HepG2 (cell line): Measurements from ENCODE around the gene SRRM3. TPM values are rescaled to one million over a fixed set of nuclear protein-coding genes. Genes with fewer than 3 reads are reported as not detected.

Source experiments
- FOSL1 ChIP-seq: sonication (generic); formaldehyde crosslinking; IDR thresholded peaks from 2 replicates; pipeline ENCODE4 v1.9.0; 2021; ENCODE audit warnings: missing genetic modification reagents, borderline replicate concordance
- JUNB ChIP-seq: sonication (generic); formaldehyde crosslinking; IDR thresholded peaks from 2 replicates; pipeline ENCODE4 v1.8.0; 2022; ENCODE audit warnings: missing genetic modification reagents, mild to moderate bottlenecking, borderline replicate concordance
- MLLT10 ChIP-seq: sonication (generic); formaldehyde crosslinking; IDR thresholded peaks from 2 replicates; pipeline ENCODE4 v1.4.0; 2020; ENCODE audit warnings: missing genetic modification reagents
- MTF2 ChIP-seq: sonication (generic); formaldehyde crosslinking; IDR thresholded peaks from 2 replicates; pipeline ENCODE4 v1.5.0; 2020; ENCODE audit warnings: missing genetic modification reagents, borderline replicate concordance
- MZF1 ChIP-seq: sonication (generic); formaldehyde crosslinking; IDR thresholded peaks from 2 replicates; pipeline ENCODE4 v1.8.1; 2023; ENCODE audit warnings: mild to moderate bottlenecking, missing genetic modification reagents, borderline replicate concordance
- PHF5A ChIP-seq: IDR thresholded peaks from one replicate; pipeline ENCODE4 v1.6.1; 2018; ENCODE audit warnings: low read depth, missing genetic modification reagents; ENCODE audit not compliant: unreplicated experiment
- POLR2AphosphoS5 ChIP-seq: IDR thresholded peaks from 2 replicates; pipeline ENCODE4 v1.6.1; 2012; ENCODE audit warnings: low read depth, low read length
- RFX3 ChIP-seq: IDR thresholded peaks from 2 replicates; pipeline ENCODE4 v1.6.1; 2016; ENCODE audit warnings: missing biosample characterization, missing genetic modification reagents
- SIX4 ChIP-seq: sonication (generic); formaldehyde crosslinking; IDR thresholded peaks from 2 replicates; pipeline ENCODE4 v1.4.0; 2020; ENCODE audit warnings: missing genetic modification reagents
- TBX3 ChIP-seq: fragments of 450-650 bp; IDR thresholded peaks from 2 replicates; pipeline ENCODE4 v1.6.1; 2017; ENCODE audit warnings: antibody characterized with exemption, mild to moderate bottlenecking, inconsistent platforms, borderline replicate concordance
- XBP1 ChIP-seq: sonication (generic); formaldehyde crosslinking; IDR thresholded peaks from 2 replicates; pipeline ENCODE4 v1.5.0; 2020; ENCODE audit warnings: missing genetic modification reagents
- ZFY ChIP-seq: sonication (generic); formaldehyde crosslinking; IDR thresholded peaks from 2 replicates; pipeline ENCODE4 v1.4.0; 2020; ENCODE audit warnings: missing genetic modification reagents
- ZKSCAN8 ChIP-seq: IDR thresholded peaks from 2 replicates; pipeline ENCODE4 v1.6.1; 2016; ENCODE audit warnings: borderline replicate concordance, missing genetic modification reagents, missing compliant biosample characterization
- ZNF251 ChIP-seq: sonication (generic); formaldehyde crosslinking; IDR thresholded peaks from 2 replicates; pipeline ENCODE4 v1.9.0; 2021; ENCODE audit warnings: mild to moderate bottlenecking, missing genetic modification reagents
- ZNF33B ChIP-seq: sonication (generic); formaldehyde crosslinking; IDR thresholded peaks from 2 replicates; pipeline ENCODE4 v1.5.1; 2020; ENCODE audit warnings: mild to moderate bottlenecking, missing genetic modification reagents
- ZNF34 ChIP-seq: sonication (generic); formaldehyde crosslinking; IDR thresholded peaks from 2 replicates; pipeline ENCODE4 v1.4.0; 2020; ENCODE audit warnings: mild to moderate bottlenecking, missing genetic modification reagents, borderline replicate concordance
- ZNF382 ChIP-seq: sonication (generic); formaldehyde crosslinking; IDR thresholded peaks from 2 replicates; pipeline ENCODE4 v1.5.0; 2020; ENCODE audit warnings: missing genetic modification reagents, mild to moderate bottlenecking, borderline replicate concordance
- ZNF430 ChIP-seq: sonication (generic); formaldehyde crosslinking; IDR thresholded peaks from 2 replicates; pipeline ENCODE4 v1.9.0; 2021; ENCODE audit warnings: mild to moderate bottlenecking, missing genetic modification reagents
- ZNF468 ChIP-seq: sonication (generic); formaldehyde crosslinking; IDR thresholded peaks from 2 replicates; pipeline ENCODE4 v1.8.0; 2022; ENCODE audit warnings: mild to moderate bottlenecking, moderate library complexity, missing genetic modification reagents
- ZNF510 ChIP-seq: sonication (generic); formaldehyde crosslinking; IDR thresholded peaks from 2 replicates; pipeline ENCODE4 v1.4.0; 2020; ENCODE audit warnings: low read depth, mild to moderate bottlenecking, missing genetic modification reagents
- polyA plus RNA-seq, 8 experiments: library from polyadenylated mRNA; depleted of rRNA in 3 of 8; stranded (reverse) in 7 of 8; unstranded in 1 of 8; fragments of >200 nt; fragmentation: Illumina TruSeq in 4 of 8; extraction: Trizol in 4 of 8; gene quantifications; 2 replicates each; pipeline versions ENCODE4 v1.2.1 to v1.2.3, GENCODE V29; 2011 to 2016; ENCODE audit warnings: low read depth in 4 of 8, missing spikeins in 1 of 8, mixed read lengths in 1 of 8; ENCODE audit not compliant: insufficient read depth in 1 of 8
- total RNA-seq, 5 experiments: library from RNA; depleted of rRNA; stranded (reverse); fragments of >200 nt; fragmentation: Illumina TruSeq; extraction: Trizol; gene quantifications; 2 replicates each; pipeline ENCODE4 v1.2.3, GENCODE V29; 2016; ENCODE audit warnings: low read depth in 1 of 5
- TF ChIP-seq, protein P1 (sequence below): sonication (generic); formaldehyde crosslinking; IDR thresholded peaks from 2 replicates; pipeline ENCODE4 v1.4.0; 2020; ENCODE audit warnings: missing genetic modification reagents
- TF ChIP-seq, protein P2 (sequence below): sonication (generic); formaldehyde crosslinking; IDR thresholded peaks from 2 replicates; pipeline ENCODE4 v1.8.1; 2022; ENCODE audit warnings: low read depth, mild to moderate bottlenecking, missing genetic modification reagents

Gene SRRM3
- total and polyA plus RNA-seq, 2 of the 13 experiments (the other 11 are each of a cell fraction or from before 2014, with no cell fraction given): 0.13 to 0.54 TPM

DNA sequence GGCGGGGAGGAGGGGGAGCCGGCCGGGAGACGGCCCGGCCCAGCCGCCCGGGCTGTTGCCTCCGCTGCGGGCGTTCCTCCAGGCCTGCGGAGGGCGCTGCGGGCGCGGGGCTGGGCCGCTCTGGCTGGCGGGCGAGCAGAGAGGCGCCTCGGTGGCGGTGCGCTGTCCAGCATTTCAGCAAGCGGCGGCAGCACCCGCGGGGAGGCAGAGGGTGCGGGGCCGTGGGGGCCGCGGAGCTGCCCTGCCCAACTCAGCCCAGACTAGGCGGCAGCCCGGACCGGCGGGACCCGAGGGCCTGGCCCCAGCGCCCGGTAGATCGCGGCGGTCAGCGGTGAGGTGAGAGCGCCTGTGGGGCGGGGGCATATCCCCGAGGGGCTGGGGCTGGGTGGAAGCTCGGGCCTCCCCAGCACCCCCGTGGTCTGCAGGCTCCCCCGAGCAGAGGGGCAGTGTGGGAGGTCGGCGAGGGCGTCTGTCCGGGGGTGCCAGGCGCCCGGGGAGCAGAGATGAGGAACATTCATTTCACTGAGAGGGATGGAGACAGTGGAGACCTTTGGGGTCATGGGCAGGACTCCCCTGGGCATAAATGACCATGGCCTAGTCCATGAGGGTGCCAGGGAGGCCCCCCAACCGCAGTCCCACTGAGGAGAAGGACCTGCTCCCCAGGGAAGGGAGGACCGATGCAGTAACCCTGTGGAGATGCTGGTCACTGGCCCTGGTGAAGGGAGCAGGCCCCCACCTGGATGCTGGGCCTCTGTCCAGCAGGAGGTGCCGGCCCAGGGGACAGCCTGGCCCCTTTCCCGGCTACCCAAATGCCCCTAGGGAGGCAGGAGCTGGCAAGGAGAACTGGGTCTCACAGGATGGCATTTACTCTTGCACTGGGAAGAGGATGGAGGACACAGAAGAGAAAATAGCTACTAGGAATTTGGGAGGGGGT lies at the start of gene SRRM3 (continued):
- TF ChIP-seq, protein P1, sequence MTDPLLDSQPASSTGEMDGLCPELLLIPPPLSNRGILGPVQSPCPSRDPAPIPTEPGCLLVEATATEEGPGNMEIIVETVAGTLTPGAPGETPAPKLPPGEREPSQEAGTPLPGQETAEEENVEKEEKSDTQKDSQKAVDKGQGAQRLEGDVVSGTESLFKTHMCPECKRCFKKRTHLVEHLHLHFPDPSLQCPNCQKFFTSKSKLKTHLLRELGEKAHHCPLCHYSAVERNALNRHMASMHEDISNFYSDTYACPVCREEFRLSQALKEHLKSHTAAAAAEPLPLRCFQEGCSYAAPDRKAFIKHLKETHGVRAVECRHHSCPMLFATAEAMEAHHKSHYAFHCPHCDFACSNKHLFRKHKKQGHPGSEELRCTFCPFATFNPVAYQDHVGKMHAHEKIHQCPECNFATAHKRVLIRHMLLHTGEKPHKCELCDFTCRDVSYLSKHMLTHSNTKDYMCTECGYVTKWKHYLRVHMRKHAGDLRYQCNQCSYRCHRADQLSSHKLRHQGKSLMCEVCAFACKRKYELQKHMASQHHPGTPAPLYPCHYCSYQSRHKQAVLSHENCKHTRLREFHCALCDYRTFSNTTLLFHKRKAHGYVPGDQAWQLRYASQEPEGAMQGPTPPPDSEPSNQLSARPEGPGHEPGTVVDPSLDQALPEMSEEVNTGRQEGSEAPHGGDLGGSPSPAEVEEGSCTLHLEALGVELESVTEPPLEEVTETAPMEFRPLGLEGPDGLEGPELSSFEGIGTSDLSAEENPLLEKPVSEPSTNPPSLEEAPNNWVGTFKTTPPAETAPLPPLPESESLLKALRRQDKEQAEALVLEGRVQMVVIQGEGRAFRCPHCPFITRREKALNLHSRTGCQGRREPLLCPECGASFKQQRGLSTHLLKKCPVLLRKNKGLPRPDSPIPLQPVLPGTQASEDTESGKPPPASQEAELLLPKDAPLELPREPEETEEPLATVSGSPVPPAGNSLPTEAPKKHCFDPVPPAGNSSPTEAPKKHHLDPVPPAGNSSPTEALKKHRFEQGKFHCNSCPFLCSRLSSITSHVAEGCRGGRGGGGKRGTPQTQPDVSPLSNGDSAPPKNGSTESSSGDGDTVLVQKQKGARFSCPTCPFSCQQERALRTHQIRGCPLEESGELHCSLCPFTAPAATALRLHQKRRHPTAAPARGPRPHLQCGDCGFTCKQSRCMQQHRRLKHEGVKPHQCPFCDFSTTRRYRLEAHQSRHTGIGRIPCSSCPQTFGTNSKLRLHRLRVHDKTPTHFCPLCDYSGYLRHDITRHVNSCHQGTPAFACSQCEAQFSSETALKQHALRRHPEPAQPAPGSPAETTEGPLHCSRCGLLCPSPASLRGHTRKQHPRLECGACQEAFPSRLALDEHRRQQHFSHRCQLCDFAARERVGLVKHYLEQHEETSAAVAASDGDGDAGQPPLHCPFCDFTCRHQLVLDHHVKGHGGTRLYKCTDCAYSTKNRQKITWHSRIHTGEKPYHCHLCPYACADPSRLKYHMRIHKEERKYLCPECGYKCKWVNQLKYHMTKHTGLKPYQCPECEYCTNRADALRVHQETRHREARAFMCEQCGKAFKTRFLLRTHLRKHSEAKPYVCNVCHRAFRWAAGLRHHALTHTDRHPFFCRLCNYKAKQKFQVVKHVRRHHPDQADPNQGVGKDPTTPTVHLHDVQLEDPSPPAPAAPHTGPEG (CRISPR knock-in tag): peak; percentile 88
- TF ChIP-seq ZFY (CRISPR knock-in tag): peak; percentile 71; the same call in 1 of the 2 replicates
- peak; percentile 84; the same call in 1 of the 2 replicates for TF ChIP-seq MTF2 (CRISPR knock-in tag)
- peak; percentile 77 for TF ChIP-seq SIX4 (CRISPR knock-in tag)
- peak; percentile 83; the same call in 1 of the 2 replicates for TF ChIP-seq ZNF468 (CRISPR knock-in tag)
- TF ChIP-seq POLR2AphosphoS5: no peak
- TF ChIP-seq ZNF430: peak; percentile 96
- no peak for TF ChIP-seq ZNF33B (CRISPR knock-in tag)
- TF ChIP-seq ZNF510: no peak
- TF ChIP-seq MLLT10 (CRISPR knock-in tag): no peak
- TF ChIP-seq ZNF34 (CRISPR knock-in tag): 0 out of 2 replicates have a peak, but pooled peaks have one; percentile 41
- no peak for TF ChIP-seq ZNF382 (CRISPR knock-in tag)
- peak; percentile 85 for TF ChIP-seq PHF5A (CRISPR knock-in tag)
- TF ChIP-seq ZKSCAN8: 0 out of 2 replicates have a peak, but pooled peaks have one; percentile 27
- peak; percentile 44; the same call in 1 of the 2 replicates for TF ChIP-seq FOSL1 (CRISPR knock-in tag)
- TF ChIP-seq TBX3: no peak
- TF ChIP-seq JUNB (CRISPR knock-in tag): peak; percentile 93
- TF ChIP-seq MZF1 (CRISPR knock-in tag): no peak
- TF ChIP-seq RFX3 (CRISPR knock-in tag): 0 out of 2 replicates have a peak, but pooled peaks have one; percentile 14
- peak; percentile 77; the same call in 1 of the 2 replicates for TF ChIP-seq XBP1 (CRISPR knock-in tag)
- TF ChIP-seq, protein P2, sequence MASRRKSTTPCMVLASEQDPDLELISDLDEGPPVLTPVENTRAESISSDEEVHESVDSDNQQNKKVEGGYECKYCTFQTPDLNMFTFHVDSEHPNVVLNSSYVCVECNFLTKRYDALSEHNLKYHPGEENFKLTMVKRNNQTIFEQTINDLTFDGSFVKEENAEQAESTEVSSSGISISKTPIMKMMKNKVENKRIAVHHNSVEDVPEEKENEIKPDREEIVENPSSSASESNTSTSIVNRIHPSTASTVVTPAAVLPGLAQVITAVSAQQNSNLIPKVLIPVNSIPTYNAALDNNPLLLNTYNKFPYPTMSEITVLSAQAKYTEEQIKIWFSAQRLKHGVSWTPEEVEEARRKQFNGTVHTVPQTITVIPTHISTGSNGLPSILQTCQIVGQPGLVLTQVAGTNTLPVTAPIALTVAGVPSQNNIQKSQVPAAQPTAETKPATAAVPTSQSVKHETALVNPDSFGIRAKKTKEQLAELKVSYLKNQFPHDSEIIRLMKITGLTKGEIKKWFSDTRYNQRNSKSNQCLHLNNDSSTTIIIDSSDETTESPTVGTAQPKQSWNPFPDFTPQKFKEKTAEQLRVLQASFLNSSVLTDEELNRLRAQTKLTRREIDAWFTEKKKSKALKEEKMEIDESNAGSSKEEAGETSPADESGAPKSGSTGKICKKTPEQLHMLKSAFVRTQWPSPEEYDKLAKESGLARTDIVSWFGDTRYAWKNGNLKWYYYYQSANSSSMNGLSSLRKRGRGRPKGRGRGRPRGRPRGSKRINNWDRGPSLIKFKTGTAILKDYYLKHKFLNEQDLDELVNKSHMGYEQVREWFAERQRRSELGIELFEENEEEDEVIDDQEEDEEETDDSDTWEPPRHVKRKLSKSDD (CRISPR knock-in tag): peak; percentile 92
- TF ChIP-seq ZNF251 (CRISPR knock-in tag): no peak
